DMS53 (cell line): ENCODE results near the gene COL24A1.
"Not testable (repeated sequence)": the region's sequence is repeated elsewhere in the genome, so short reads cannot be mapped to it uniquely, and the experiment has no call there.

ENCODE experiments used
- DNase-seq: peaks from one replicate; lab custom pipeline; 2025; lab: John Stamatoyannopoulos, UW

Gene COL24A1

GRCh38 chr1:86152887-86153286 is 3.7 kb downstream of the COL24A1 start:
- no peak for DNase-seq

- no peak for DNase-seq
Measured at GRCh38 chr1:86151427-86151826, 5.1 kb downstream of the COL24A1 start.

- DNase-seq, result peak; percentile 51
Measured at GRCh38 chr1:86150553-86151055, 6.0 kb downstream of the COL24A1 start.

GRCh38 chr1:86149591-86149990 is 7.0 kb downstream of the COL24A1 start:
- DNase-seq, result peak; percentile 29

GRCh38 chr1:86147755-86148154 is 8.8 kb downstream of the COL24A1 start:
- no peak for DNase-seq

- no peak for DNase-seq
Measured at GRCh38 chr1:86146566-86146965, 10.0 kb downstream of the COL24A1 start.

- no peak for DNase-seq
Measured at GRCh38 chr1:86140281-86140880, 16.2 kb downstream of the COL24A1 start.

GRCh38 chr1:86138746-86139145 is 17.8 kb downstream of the COL24A1 start:
- no peak for DNase-seq

GRCh38 chr1:86137436-86137835 is 19.1 kb downstream of the COL24A1 start:
- DNase-seq, result peak; percentile 71

- DNase-seq, result no peak
Measured at GRCh38 chr1:86119214-86119764, 37.3 kb downstream of the COL24A1 start.

- no peak for DNase-seq
Measured at GRCh38 chr1:86114816-86115400, 41.7 kb downstream of the COL24A1 start.

GRCh38 chr1:86114236-86114635 is 42.3 kb downstream of the COL24A1 start:
- DNase-seq, result no peak

GRCh38 chr1:86111590-86111989 is 45.0 kb downstream of the COL24A1 start:
- not testable (repeated sequence) for DNase-seq

GRCh38 chr1:86110451-86111129 is 46.0 kb downstream of the COL24A1 start:
- no peak for DNase-seq

- DNase-seq, result peak; percentile 53
Measured at GRCh38 chr1:86105533-86105866, 51.1 kb downstream of the COL24A1 start.

- peak; percentile 96 for DNase-seq
Measured at GRCh38 chr1:86104606-86105532, 51.7 kb downstream of the COL24A1 start.

- DNase-seq, result no peak
Measured at GRCh38 chr1:86101616-86102015, 55.0 kb downstream of the COL24A1 start.

- DNase-seq, result no peak
Measured at GRCh38 chr1:86100401-86100800, 56.2 kb downstream of the COL24A1 start.

GRCh38 chr1:86089765-86090164 is 66.8 kb downstream of the COL24A1 start:
- DNase-seq, result no peak

GRCh38 chr1:86085741-86086409 is 70.7 kb downstream of the COL24A1 start:
- no peak for DNase-seq

- no peak for DNase-seq
Measured at GRCh38 chr1:86084998-86085397, 71.6 kb downstream of the COL24A1 start.
